Keratinocyte (primary cell): ENCODE results near the gene NAA80.

Experiments used
- EZH2 ChIP-seq: IDR thresholded peaks from one replicate; pipeline ENCODE4 v1.6.1; 2012; ENCODE audit warnings: inconsistent platforms, mild to moderate bottlenecking, low read length, moderate library complexity
- TF ChIP-seq, protein P1 (sequence below), 3 experiments: IDR thresholded peaks in 1 of 3; conservative IDR thresholded peaks in 1 of 3; optimal IDR thresholded peaks in 1 of 3; 2 replicates in 2 of 3; 3 replicates in 1 of 3; pipeline versions ENCODE3 to v1.5.1; 2011; ENCODE audit warnings: low read length in 3 of 3, mild to moderate bottlenecking in 3 of 3, moderate library complexity in 2 of 3, control low read depth in 1 of 3, inconsistent platforms in 1 of 3; ENCODE audit not compliant: insufficient read depth in 2 of 3; ENCODE audit errors: extremely low read depth in 1 of 3

DNA sequence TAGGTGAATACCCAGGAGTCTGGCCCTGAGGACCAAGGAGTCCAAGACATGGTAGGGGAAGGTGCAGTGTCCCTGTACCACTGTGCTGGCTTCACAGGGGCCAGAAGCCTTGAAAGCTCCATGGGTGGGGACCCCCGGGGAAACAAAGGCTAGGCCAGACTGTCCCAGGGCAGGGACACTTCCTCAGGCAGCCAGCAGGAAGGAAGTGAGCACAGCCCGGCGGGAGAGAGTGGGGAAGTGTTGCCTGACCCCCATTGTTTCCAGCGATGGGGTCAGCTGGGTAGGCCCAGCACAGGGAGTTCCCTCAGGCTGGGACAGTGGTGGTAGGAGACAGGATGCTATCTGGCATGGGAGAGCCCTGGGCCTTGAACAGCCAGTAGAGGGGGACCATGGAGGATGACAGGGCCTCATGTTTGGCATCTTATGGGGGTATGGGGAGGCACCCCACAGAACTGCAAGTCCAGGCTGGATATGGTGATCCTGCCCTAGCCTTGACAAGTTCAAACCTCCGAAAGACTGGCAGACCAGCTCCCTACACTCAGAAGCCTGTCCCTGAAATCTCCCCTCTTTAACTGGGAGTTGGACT is 24.5 kb upstream of the NAA80 start:
- TF ChIP-seq, protein P1, sequence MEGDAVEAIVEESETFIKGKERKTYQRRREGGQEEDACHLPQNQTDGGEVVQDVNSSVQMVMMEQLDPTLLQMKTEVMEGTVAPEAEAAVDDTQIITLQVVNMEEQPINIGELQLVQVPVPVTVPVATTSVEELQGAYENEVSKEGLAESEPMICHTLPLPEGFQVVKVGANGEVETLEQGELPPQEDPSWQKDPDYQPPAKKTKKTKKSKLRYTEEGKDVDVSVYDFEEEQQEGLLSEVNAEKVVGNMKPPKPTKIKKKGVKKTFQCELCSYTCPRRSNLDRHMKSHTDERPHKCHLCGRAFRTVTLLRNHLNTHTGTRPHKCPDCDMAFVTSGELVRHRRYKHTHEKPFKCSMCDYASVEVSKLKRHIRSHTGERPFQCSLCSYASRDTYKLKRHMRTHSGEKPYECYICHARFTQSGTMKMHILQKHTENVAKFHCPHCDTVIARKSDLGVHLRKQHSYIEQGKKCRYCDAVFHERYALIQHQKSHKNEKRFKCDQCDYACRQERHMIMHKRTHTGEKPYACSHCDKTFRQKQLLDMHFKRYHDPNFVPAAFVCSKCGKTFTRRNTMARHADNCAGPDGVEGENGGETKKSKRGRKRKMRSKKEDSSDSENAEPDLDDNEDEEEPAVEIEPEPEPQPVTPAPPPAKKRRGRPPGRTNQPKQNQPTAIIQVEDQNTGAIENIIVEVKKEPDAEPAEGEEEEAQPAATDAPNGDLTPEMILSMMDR (optimal IDR thresholded peaks at IDR 0.05 in 1 of 3, IDR thresholded peaks at IDR 0.05 in 1 of 3, conservative IDR thresholded peaks at IDR 0.05 in 1 of 3; ENCODE audit: extremely low read depth in 1 of 3, insufficient read depth in 2 of 3, low read length in 3 of 3), result no peak
- TF ChIP-seq EZH2, result no peak
